ENCODE measurements around the gene NR0B2.

The NR0B2 gene

GRCh38 chr1:26946270-26946669 is 32.5 kb upstream of the NR0B2 start:
- H3K4me3 Mint-ChIP-seq: no peak overlapping the region
- peaks cover 69% of the 10 kb centered on the region for H3K36me3 Mint-ChIP-seq (ENCODE audit: low read depth)
- DNase-seq: no peak
- no peaks in the 10 kb centered on the region for H3K27me3 Mint-ChIP-seq
- no peak overlapping the region for H3K27ac Mint-ChIP-seq
- no peaks in the 10 kb centered on the region for H3K9me3 Mint-ChIP-seq
- no peaks in the 10 kb centered on the region for H3K4me1 Mint-ChIP-seq (ENCODE audit: low read depth)

- Mint-ChIP-seq H3K36me3 (ENCODE audit: low read depth) (peaks cover 72% of the 10 kb centered on the region), H3K9me3 (no peaks in the 10 kb centered on the region), H3K27me3 (no peaks in the 10 kb centered on the region), H3K4me3 (no peak overlapping the region), H3K27ac (no peak overlapping the region), H3K4me1 (ENCODE audit: low read depth) (no peaks in the 10 kb centered on the region)
- no peak for DNase-seq
Measured at GRCh38 chr1:26945728-26946127, 32.0 kb upstream of the NR0B2 start.

GRCh38 chr1:26945138-26945537 is 31.4 kb upstream of the NR0B2 start:
- peaks cover 76% of the 10 kb centered on the region for H3K36me3 Mint-ChIP-seq (ENCODE audit: low read depth)
- H3K4me1 Mint-ChIP-seq (ENCODE audit: low read depth): peaks cover 1% of the 10 kb centered on the region
- no peaks in the 10 kb centered on the region for H3K27me3 Mint-ChIP-seq
- no peaks in the 10 kb centered on the region for H3K9me3 Mint-ChIP-seq
- H3K4me3 Mint-ChIP-seq: no peak overlapping the region
- H3K27ac Mint-ChIP-seq: no peak overlapping the region
- DNase-seq: no peak

GRCh38 chr1:26942656-26943055 is 28.9 kb upstream of the NR0B2 start:
- Mint-ChIP-seq H3K4me3 (no peak overlapping the region), H3K4me1 (ENCODE audit: low read depth) (peaks cover 1% of the 10 kb centered on the region), H3K27ac (peak overlapping the region; percentile 67), H3K36me3 (ENCODE audit: low read depth) (peaks cover 94% of the 10 kb centered on the region), H3K9me3 (no peaks in the 10 kb centered on the region), H3K27me3 (no peaks in the 10 kb centered on the region)
- no peak for DNase-seq

- H3K36me3 Mint-ChIP-seq (ENCODE audit: low read depth): peaks cover 92% of the 10 kb centered on the region
- no peak overlapping the region for H3K4me3 Mint-ChIP-seq
- H3K4me1 Mint-ChIP-seq (ENCODE audit: low read depth): peaks cover 1% of the 10 kb centered on the region
- no peaks in the 10 kb centered on the region for H3K9me3 Mint-ChIP-seq
- no peak for DNase-seq
- H3K27me3 Mint-ChIP-seq: no peaks in the 10 kb centered on the region
- H3K27ac Mint-ChIP-seq: no peak overlapping the region
Measured at GRCh38 chr1:26941311-26941710, 27.5 kb upstream of the NR0B2 start.

- peaks cover 84% of the 10 kb centered on the region for H3K36me3 Mint-ChIP-seq (ENCODE audit: low read depth)
- H3K27me3 Mint-ChIP-seq: no peaks in the 10 kb centered on the region
- H3K27ac Mint-ChIP-seq: peak overlapping the region; percentile 50
- H3K9me3 Mint-ChIP-seq: no peaks in the 10 kb centered on the region
- H3K4me1 Mint-ChIP-seq (ENCODE audit: low read depth): peaks cover 1% of the 10 kb centered on the region
- no peak overlapping the region for H3K4me3 Mint-ChIP-seq
- no peak for DNase-seq
Measured at GRCh38 chr1:26938659-26939025, 24.9 kb upstream of the NR0B2 start.

- Mint-ChIP-seq H3K27me3 (no peaks in the 10 kb centered on the region), H3K4me3 (no peak overlapping the region), H3K27ac (peak overlapping the region; percentile 50), H3K9me3 (no peaks in the 10 kb centered on the region), H3K4me1 (ENCODE audit: low read depth) (peaks cover 1% of the 10 kb centered on the region), H3K36me3 (ENCODE audit: low read depth) (peaks cover 84% of the 10 kb centered on the region)
- no peak for DNase-seq
Measured at GRCh38 chr1:26938004-26938658, 24.4 kb upstream of the NR0B2 start.

- Mint-ChIP-seq H3K36me3 (ENCODE audit: low read depth) (peaks cover 84% of the 10 kb centered on the region), H3K4me1 (ENCODE audit: low read depth) (peaks cover 3% of the 10 kb centered on the region), H3K27ac (no peak overlapping the region), H3K27me3 (no peaks in the 10 kb centered on the region), H3K4me3 (no peak overlapping the region), H3K9me3 (no peaks in the 10 kb centered on the region)
- no peak for DNase-seq
Measured at GRCh38 chr1:26936823-26937222, 23.0 kb upstream of the NR0B2 start.

- H3K27ac Mint-ChIP-seq: no peak overlapping the region
- H3K9me3 Mint-ChIP-seq: no peaks in the 10 kb centered on the region
- no peak overlapping the region for H3K4me3 Mint-ChIP-seq
- no peak for DNase-seq
- H3K4me1 Mint-ChIP-seq (ENCODE audit: low read depth): peaks cover 5% of the 10 kb centered on the region
- peaks cover 74% of the 10 kb centered on the region for H3K36me3 Mint-ChIP-seq (ENCODE audit: low read depth)
- H3K27me3 Mint-ChIP-seq: no peaks in the 10 kb centered on the region
Measured at GRCh38 chr1:26932531-26932930, 18.8 kb upstream of the NR0B2 start.

GRCh38 chr1:26923711-26924110 is 9.9 kb upstream of the NR0B2 start:
- no peak for DNase-seq
- no peaks in the 10 kb centered on the region for H3K27me3 Mint-ChIP-seq
- H3K4me1 Mint-ChIP-seq (ENCODE audit: low read depth): peaks cover 44% of the 10 kb centered on the region
- H3K27ac Mint-ChIP-seq: peak overlapping the region; percentile 98
- H3K4me3 Mint-ChIP-seq: peak overlapping the region; percentile 94
- H3K36me3 Mint-ChIP-seq (ENCODE audit: low read depth): peaks cover 69% of the 10 kb centered on the region
- H3K9me3 Mint-ChIP-seq: no peaks in the 10 kb centered on the region

- peak overlapping the region; percentile 94 for H3K4me3 Mint-ChIP-seq
- H3K27ac Mint-ChIP-seq: peak overlapping the region; percentile 98
- no peak for DNase-seq
- H3K36me3 Mint-ChIP-seq (ENCODE audit: low read depth): peaks cover 61% of the 10 kb centered on the region
- no peaks in the 10 kb centered on the region for H3K9me3 Mint-ChIP-seq
- H3K27me3 Mint-ChIP-seq: no peaks in the 10 kb centered on the region
- peaks cover 41% of the 10 kb centered on the region for H3K4me1 Mint-ChIP-seq (ENCODE audit: low read depth)
Measured at GRCh38 chr1:26922901-26923300, 9.1 kb upstream of the NR0B2 start.

GRCh38 chr1:26922431-26922729 is 8.6 kb upstream of the NR0B2 start:
- no peak for DNase-seq

GRCh38 chr1:26921540-26922430 is 8.0 kb upstream of the NR0B2 start, which contains the start of gene NUDC:
Gene NUDC (plus strand): TSS chr1:26921743. CDS start chr1:26921849, 106 bp downstream.
- peaks cover 38% of the 10 kb centered on the region for H3K4me1 Mint-ChIP-seq (ENCODE audit: low read depth)
- H3K9me3 Mint-ChIP-seq: no peaks in the 10 kb centered on the region
- H3K27me3 Mint-ChIP-seq: no peaks in the 10 kb centered on the region
- DNase-seq: peak; percentile 95
- H3K36me3 Mint-ChIP-seq (ENCODE audit: low read depth): peaks cover 50% of the 10 kb centered on the region
- H3K4me3 Mint-ChIP-seq: peak within 1 kb of the TSS; percentile 94
- peak within 1 kb of the TSS; percentile 98 for H3K27ac Mint-ChIP-seq

More at GRCh38 chr1:26922431-26922729, 8.6 kb upstream of the NR0B2 start:
- no peaks in the 10 kb centered on the region for H3K27me3 Mint-ChIP-seq
- peak overlapping the region; percentile 94 for H3K4me3 Mint-ChIP-seq
- H3K9me3 Mint-ChIP-seq: no peaks in the 10 kb centered on the region
- H3K36me3 Mint-ChIP-seq (ENCODE audit: low read depth): peaks cover 55% of the 10 kb centered on the region
- H3K4me1 Mint-ChIP-seq (ENCODE audit: low read depth): peaks cover 41% of the 10 kb centered on the region
- H3K27ac Mint-ChIP-seq: peak overlapping the region; percentile 98

GRCh38 chr1:26921126-26921539 is 7.4 kb upstream of the NR0B2 start:
- peak overlapping the region; percentile 94 for H3K4me3 Mint-ChIP-seq
- no peaks in the 10 kb centered on the region for H3K9me3 Mint-ChIP-seq
- H3K27me3 Mint-ChIP-seq: no peaks in the 10 kb centered on the region
- H3K27ac Mint-ChIP-seq: peak overlapping the region; percentile 98
- H3K4me1 Mint-ChIP-seq (ENCODE audit: low read depth): peaks cover 35% of the 10 kb centered on the region
- no peak for DNase-seq
- peaks cover 43% of the 10 kb centered on the region for H3K36me3 Mint-ChIP-seq (ENCODE audit: low read depth)

- no peaks in the 10 kb centered on the region for H3K9me3 Mint-ChIP-seq
- DNase-seq: no peak
- no peak overlapping the region for H3K4me3 Mint-ChIP-seq
- no peaks in the 10 kb centered on the region for H3K36me3 Mint-ChIP-seq (ENCODE audit: low read depth)
- H3K4me1 Mint-ChIP-seq (ENCODE audit: low read depth): peaks cover under 1% of the 10 kb centered on the region
- no peak overlapping the region for H3K27ac Mint-ChIP-seq
- H3K27me3 Mint-ChIP-seq: no peaks in the 10 kb centered on the region
Measured at GRCh38 chr1:26915204-26915842, 1.5 kb upstream of the NR0B2 start.

Data from activated T-cell treated with anti-CD3 and anti-CD28 coated beads, Interleukin-2, amount 50 U/mL, for 24 hours (primary cell).